GM21528 (cell line): ENCODE results near the gene CTBP2.

Source experiments
- ATAC-seq: cut with Tn5 transposase; IDR thresholded peaks from one replicate; pipeline ENCODE4 v1.9.1; 2021; ENCODE audit warnings: mild to moderate bottlenecking, moderate library complexity; ENCODE audit not compliant: unreplicated experiment, low FRiP score

CTBP2 gene

GRCh38 chr10:125147971-125148439, 12.4 kb downstream of the CTBP2 start:
- ATAC-seq, result no peak

DNA sequence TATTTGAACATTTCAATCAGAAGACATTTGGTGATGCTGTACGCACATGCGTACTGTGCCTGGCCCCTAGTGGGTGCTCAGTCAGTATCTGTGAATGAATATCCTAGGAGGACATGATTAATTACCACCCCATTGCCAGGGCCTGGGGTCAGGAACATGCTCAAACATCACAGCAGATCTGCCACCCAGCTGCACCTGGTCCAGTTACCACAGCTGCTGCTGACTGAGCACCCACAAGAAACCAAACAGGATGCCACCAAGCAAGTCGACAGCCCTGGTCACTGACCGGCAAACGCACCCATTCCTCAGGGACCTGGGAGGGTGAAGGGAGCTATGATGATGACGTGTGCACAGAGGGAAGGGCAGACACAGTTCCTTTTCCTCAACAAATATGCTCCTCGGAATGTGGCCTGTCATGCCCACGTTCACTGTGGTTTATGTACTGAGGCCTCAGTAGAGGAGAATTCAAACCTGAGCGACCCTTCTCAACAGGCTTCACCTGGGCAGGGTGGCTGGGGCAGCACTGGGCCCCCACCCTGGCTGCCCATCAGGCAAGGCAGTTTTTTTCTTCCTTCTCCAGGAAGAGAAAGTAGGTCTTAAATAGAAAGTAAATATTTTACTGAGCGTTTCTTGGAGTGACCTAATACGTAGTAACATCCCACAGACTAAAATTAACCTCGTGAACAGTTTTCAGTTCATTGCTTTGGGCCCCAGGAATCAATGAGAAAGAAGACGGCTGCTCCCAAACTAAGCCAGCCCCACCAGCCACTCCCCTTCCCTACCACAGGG, 13.4 kb downstream of the CTBP2 start:
- no peak for ATAC-seq

DNA sequence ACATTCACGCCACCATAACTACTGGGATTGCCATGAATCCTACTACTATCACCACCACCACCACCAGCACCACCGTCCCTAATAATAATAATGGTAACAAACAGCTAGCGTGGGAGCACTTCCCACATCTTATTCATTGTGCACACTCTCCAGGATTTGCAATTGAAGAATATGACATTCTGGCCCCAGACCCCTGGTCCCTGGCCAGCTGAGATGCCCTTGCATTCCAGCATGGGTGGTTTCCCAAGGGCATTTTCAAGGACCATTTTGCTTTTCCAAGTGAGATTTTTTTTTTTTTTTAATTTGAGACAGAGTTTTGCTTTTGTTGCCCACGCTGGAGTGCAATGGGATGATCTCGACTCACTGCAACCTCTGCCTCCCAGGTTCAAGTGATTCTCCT, 14.7 kb downstream of the CTBP2 start:
- no peak for ATAC-seq

DNA sequence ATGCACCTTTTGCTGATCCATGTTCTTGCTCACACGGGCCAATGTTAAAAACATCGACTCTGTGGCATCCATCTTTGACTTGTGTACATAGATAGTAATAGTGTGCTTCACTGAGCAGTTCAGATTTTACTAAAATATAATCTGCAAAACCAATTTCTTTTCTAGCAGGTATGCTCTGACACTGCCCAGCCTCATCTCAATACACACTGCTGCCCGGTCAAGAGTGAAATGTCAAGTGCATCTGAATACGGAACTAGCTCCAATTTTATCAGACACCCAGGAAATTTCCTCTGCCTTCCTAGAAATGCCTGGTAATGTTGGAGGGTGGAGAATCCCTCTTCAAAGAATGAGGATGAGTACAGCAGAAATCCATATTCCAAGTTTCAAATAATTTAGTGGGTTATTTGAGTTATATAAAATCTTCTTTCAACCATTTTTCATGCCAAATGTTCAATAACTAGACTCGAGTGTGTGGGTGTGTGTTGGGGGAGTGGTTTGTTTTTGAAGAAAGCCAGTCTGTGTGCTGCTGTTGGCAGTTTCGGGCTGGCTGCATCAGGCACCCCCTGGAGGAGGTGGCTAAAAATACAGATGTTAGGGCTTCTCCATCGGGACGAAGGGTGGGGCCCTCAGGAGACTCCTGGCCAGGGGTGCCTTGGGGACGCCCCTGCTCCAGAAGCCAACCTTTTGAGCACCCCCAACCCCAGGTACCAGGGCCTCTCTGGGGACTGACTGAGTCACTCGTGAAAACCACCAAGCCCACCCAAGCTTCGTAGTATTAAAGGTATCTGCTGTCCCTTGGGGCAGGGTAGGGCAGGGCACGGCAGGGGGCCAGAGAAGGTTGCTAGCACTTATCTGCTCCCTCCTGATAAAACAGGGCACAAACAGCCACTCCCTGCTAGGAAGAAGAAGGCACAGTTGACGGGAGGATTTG, 15.4 kb downstream of the CTBP2 start:
- ATAC-seq, result no peak

- ATAC-seq, result no peak
Measured at GRCh38 chr10:125144206-125144605, 16.2 kb downstream of the CTBP2 start.

GRCh38 chr10:125142946-125143345, 17.4 kb downstream of the CTBP2 start:
- ATAC-seq, result no peak

- ATAC-seq, result no peak
Measured at GRCh38 chr10:125141860-125142484, 18.4 kb downstream of the CTBP2 start.

DNA sequence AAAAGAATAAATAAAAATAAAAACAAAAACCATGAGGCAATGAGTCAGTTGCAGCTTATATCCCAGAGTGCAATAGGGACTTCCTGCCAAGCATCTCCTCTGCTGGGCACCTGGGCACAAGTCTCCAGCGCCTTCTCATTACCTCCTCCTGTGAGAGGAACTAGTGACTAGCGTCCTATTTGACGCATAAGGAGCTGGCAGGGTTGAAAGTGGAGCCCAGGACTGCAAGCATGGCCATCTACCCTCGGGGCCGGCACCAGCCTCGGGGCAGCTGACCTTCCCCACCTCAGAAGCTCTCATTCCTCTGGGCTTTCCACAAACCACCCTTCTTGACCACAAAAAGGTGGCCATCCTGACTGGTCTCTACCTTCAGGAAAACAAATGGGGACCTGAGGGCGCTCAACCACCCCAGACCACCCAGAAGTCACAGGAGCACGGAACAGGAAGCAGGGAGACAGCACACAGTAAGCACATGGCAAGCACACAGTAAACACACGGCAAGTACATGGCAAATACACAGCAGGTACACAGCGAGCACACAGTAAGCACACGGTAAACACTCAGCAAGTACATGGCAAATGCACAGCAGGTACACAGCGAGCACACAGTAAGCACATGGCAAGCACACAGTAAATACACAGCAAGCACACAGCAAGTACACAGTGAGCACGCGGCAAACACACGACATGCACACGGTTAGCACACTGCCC, 19.1 kb downstream of the CTBP2 start:
- ATAC-seq, result no peak

DNA sequence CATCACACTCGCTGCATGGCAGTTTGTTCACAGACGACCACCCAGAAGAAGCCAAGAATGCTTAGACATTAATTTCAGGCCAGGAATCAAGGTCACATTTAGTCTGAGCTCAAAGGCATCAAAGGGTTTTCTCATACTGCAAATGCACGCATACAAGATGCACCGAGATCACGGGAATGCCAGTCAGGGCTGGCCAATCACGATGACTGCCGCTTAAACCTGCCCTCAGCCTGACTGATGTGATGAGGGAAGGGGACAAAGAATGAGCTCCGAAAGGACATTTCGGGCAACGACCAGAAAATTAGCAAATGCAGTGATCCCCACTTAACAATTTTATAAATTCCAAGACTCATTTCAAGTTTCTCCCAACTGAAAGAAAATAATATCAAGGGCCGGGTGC, 20.2 kb downstream of the CTBP2 start:
- no peak for ATAC-seq

DNA sequence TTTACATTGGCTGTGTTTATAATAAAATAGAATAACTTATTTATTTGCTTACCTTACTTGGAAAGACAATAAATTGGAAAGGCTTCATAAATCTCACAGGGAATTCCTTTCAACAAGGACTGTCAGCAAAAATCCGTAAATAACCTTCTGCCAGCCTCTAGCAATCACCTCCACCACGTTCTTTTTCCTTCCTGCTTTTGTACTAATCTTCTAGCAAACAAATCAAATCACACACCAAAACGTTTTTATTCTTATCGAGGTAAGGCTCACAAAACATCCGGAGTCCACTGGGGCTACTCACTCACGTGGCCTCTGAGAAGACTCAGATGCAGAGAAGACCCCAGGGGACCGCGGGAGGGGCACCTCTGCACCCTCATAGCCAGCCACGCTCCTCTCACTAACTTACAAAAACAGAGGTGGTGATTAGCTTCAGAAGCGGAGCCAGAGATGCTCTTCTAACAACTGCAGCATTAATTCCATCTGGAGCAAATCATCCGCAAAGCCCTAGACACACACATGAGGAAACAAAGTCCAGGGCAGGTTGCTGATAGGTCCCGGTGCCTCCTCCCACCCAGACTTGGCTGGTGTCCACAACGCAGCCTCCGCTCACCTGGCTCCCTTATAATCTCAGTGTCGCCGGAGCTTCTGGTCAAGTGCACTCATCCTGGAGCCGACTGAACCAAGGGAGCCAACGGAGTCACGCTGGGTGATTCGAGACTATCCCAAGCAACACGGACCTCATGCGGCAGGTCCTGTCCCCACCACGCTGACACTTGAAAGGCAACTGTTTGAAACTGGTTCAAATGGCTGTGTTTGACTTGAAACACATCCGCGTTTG, 22.5 kb downstream of the CTBP2 start:
- ATAC-seq, result no peak

GRCh38 chr10:125136087-125136486, 24.3 kb downstream of the CTBP2 start:
- no peak for ATAC-seq

DNA sequence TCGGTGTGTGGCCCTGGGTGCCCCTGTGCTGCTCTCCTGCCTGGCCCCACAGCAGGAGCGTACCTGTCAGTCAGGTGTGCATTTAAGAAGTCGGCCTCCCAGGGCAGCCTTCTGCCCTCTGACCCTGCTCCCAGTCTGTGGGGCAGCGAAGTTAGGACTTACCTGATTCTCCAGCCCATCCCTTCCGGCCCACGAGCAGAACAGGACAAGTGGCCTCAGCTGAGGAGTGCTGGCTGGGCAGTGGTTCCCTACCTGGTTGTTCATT, 24.7 kb downstream of the CTBP2 start:
- ATAC-seq, result no peak

GRCh38 chr10:125134916-125135770, 25.2 kb downstream of the CTBP2 start:
- ATAC-seq, result no peak

GRCh38 chr10:125134483-125134848, 25.9 kb downstream of the CTBP2 start:
- ATAC-seq, result no peak

DNA sequence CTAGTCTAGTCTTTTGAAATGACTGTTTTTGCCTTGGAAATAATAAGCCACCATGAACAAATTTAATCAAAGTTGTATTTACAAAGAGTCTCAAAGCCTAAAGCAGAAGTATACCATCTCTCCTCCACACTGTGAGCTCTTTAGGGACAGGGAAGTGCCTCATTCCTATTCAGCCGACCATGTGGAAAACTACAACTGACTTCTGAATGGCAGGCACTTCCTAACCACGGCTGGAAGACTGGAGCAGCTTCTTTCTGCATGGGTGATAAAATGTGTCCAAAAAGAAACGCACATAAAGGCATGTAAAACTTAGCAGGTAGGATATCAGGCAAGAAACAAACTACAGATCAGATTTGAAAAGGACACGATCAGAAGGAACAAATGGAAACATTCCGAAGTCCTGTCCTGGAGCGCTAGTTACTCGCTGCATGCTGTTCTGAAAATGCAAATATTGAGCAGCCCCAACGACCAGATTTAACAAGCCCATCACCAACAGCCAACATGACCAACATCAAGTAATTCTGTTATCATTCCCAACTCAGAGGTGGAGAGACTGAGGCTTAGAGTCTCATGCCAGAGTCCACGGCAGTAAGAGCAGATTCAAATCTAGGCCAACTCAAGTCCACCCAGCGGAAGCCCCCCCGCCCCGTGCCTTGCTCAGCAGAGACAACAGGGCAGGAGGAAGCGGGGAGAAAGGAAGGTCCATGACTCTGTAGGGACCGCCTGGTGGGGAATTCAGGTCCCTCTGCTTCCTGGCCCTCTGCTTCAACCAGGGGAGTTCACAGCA, 26.5 kb downstream of the CTBP2 start:
- ATAC-seq, result no peak

GRCh38 chr10:125132344-125132743, 28.0 kb downstream of the CTBP2 start:
- ATAC-seq, result no peak

DNA sequence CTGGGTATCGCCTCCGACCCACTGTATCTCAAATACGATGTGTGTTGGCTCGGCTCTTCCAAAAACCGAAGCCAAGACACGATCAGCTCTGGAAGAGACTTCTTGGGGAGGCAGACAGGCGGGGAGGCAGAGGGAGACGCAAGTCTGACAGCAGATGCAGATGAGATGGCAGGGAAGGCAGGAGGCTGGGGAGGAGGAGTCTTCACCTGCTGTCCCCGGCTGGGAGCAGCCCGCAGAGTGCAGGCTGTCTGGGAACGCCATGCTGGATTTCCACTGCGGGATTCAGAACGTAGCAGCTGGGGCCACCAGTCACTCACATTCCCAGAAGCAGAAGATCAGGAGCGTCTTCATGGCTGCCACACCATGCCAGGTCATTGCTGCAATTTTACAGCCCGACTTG, 29.4 kb downstream of the CTBP2 start:
- no peak for ATAC-seq

DNA sequence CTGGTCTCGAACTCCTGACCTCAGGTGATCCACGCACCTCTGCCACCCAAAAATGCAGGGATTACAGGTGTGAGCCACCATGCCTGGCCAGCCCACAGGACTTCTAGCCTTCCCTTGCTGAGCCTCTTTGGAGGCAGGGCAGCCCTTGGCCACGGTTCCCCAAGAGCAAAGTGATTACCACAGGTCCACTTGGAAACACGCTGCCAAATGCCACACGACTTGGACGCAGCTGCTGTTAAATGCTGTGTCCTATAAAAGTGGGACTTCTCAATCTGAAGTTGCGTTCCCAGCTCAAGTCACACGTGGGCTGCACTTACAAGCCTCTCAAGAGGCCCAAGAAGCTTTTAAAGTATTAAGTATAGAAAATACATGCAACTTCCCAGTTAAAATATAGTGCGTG, 30.1 kb downstream of the CTBP2 start:
- ATAC-seq, result no peak
